HCT116 (cell line): ENCODE measurements around the gene HAPLN1. TPM values are rescaled to one million over a fixed set of nuclear protein-coding genes. Genes with fewer than 3 reads are reported as not detected.

Experiments
- ATAC-seq: fragments of 200-7000 bp; cut with Tn5 transposase; 2 replicates; pipeline ENCODE4 v1.9.1; 2020; ENCODE audit warnings: mild to moderate bottlenecking, moderate library complexity
- BruUV-seq: library from RNA; stranded (reverse); fragments of 400-500 nt; replicated peaks from 2 replicates; lab custom pipeline; 2021; lab: Mats Ljungman, UMichigan
- CTCF ChIA-PET: fragments of 300-600 bp; sonication (Branson Sonifier 250); formaldehyde crosslinking; loops from one replicate; lab custom pipeline; 2021; ENCODE audit warnings: antibody characterized with exemption; lab: Charles Lee
- POLR2A ChIA-PET: fragments of 300-600, 350-600 bp; sonication (Branson Sonifier 250); formaldehyde crosslinking; loops from one replicate; lab custom pipeline; 2021; ENCODE audit warnings: antibody characterized with exemption; lab: Charles Lee
- RAD21 ChIA-PET, 2 experiments: fragments of 300-600 bp; sonication (Branson Sonifier 250); formaldehyde crosslinking; loops; one replicate each; lab custom pipeline; 2023; ENCODE audit warnings: low total read pairs in 2 of 2; ENCODE audit not compliant: uncharacterized antibody in 2 of 2, unreplicated experiment in 2 of 2, low non-redundant PET in 1 of 2; lab: Charles Lee
- DNase-seq: peaks from one replicate; pipeline ENCODE4 v3.0.0-alpha.2; 2010; ENCODE audit warnings: low read depth, low spot score
- H2AFZ ChIP-seq: fragments of 200-600 bp; shearing (Covaris generic), sonication (generic); 2 replicates; pipeline ENCODE4 v1.6.1; 2017; ENCODE audit warnings: low read depth, mixed run types, mixed read lengths, antibody characterized with exemption, low read length; ENCODE audit not compliant: poor library complexity, severe bottlenecking
- H3K27ac ChIP-seq: 2 replicates; pipeline ENCODE4 v1.5.1; 2012; ENCODE audit warnings: low read depth, low read length
- H3K27me3 ChIP-seq: fragments of 200-600 bp; sonication (generic); 2 replicates; pipeline ENCODE4 v1.6.1; 2016; ENCODE audit warnings: mixed run types, low read length, mixed read lengths; ENCODE audit not compliant: insufficient read depth
- H3K36me3 ChIP-seq, 2 experiments: fragments of 200-500 bp in 1 of 2; fragments of 200-600 bp in 1 of 2; sonication (Bioruptor generic) in 1 of 2; sonication (generic) in 1 of 2; 2 replicates each; pipeline versions ENCODE4 v1.5.1 to v1.6.1; 2014 to 2016; ENCODE audit warnings: low read length in 2 of 2, inconsistent platforms in 1 of 2, mixed read lengths in 1 of 2, mixed run types in 1 of 2; ENCODE audit not compliant: insufficient read depth in 2 of 2, control insufficient read depth in 1 of 2
- H3K4me1 ChIP-seq, 2 experiments: fragments of 200-600 bp in 1 of 2; sonication (generic) in 1 of 2; 2 replicates each; pipeline versions ENCODE4 v1.5.1 to v1.6.1; 2012 to 2017; ENCODE audit warnings: low read length in 2 of 2, inconsistent platforms in 1 of 2, mild to moderate bottlenecking in 1 of 2, mixed read lengths in 1 of 2, mixed run types in 1 of 2, moderate library complexity in 1 of 2; ENCODE audit not compliant: insufficient read depth in 2 of 2, control insufficient read depth in 1 of 2
- H3K4me2 ChIP-seq: fragments of 200-600 bp; sonication (generic); 2 replicates; pipeline ENCODE4 v1.6.1; 2017; ENCODE audit warnings: mixed run types, low read length, mixed read lengths
- H3K4me3 ChIP-seq, 2 experiments: fragments of 200-600 bp in 1 of 2; sonication (generic) in 1 of 2; replicated peaks in 1 of 2; 2 replicates each; pipeline ENCODE4 v1.5.1; 2011 to 2016; ENCODE audit warnings: low read length in 2 of 2, control low read depth in 1 of 2, low read depth in 1 of 2, mild to moderate bottlenecking in 1 of 2, mixed read lengths in 1 of 2, mixed run types in 1 of 2
- H3K79me2 ChIP-seq: fragments of 200-600 bp; sonication (generic); 2 replicates; pipeline ENCODE4 v1.6.1; 2017; ENCODE audit warnings: mild to moderate bottlenecking, mixed run types, low read length, moderate library complexity, mixed read lengths; ENCODE audit not compliant: insufficient read depth
- H3K9ac ChIP-seq: fragments of 200-600 bp; sonication (generic); 2 replicates; pipeline ENCODE4 v1.6.1; 2016; ENCODE audit warnings: low read length, mixed read lengths
- H3K9me2 ChIP-seq: fragments of 200-600 bp; sonication (generic), shearing (Covaris generic); 2 replicates; pipeline ENCODE4 v1.6.1; 2017; ENCODE audit warnings: mixed run types, mild to moderate bottlenecking, moderate library complexity; ENCODE audit not compliant: insufficient read depth
- H3K9me3 ChIP-seq, 2 experiments: fragments of 200-500 bp in 1 of 2; fragments of 200-600 bp in 1 of 2; sonication (Bioruptor generic) in 1 of 2; sonication (generic) in 1 of 2; 2 replicates each; pipeline ENCODE4 v1.6.1; 2014 to 2017; ENCODE audit warnings: low read length in 2 of 2, mixed read lengths in 2 of 2, inconsistent platforms in 1 of 2, low read depth in 1 of 2, mild to moderate bottlenecking in 1 of 2, mixed run types in 1 of 2, moderate library complexity in 1 of 2; ENCODE audit not compliant: control insufficient read depth in 1 of 2, insufficient read depth in 1 of 2
- H4K20me1 ChIP-seq: fragments of 200-600 bp; sonication (generic), shearing (Covaris generic); 2 replicates; pipeline ENCODE4 v1.6.1; 2017; ENCODE audit warnings: mixed run types, mild to moderate bottlenecking, moderate library complexity; ENCODE audit not compliant: insufficient read depth
- CEBPB ChIP-seq: IDR thresholded peaks from 2 replicates; pipeline ENCODE4 v1.6.1; 2012; ENCODE audit warnings: low read depth
- EZH2 ChIP-seq: fragments of 200-600 bp; sonication (generic); IDR thresholded peaks from 2 replicates; pipeline ENCODE4 v1.6.1; 2017; ENCODE audit warnings: antibody characterized with exemption, mixed run types
- RAD21 ChIP-seq: IDR thresholded peaks from 2 replicates; pipeline ENCODE4 v1.6.1; 2012; ENCODE audit warnings: low read depth, mild to moderate bottlenecking
- ZNF274 ChIP-seq: fragments of 200-500 bp; sonication (Bioruptor generic); IDR thresholded peaks from 2 replicates; pipeline ENCODE4 v1.6.1; 2014; ENCODE audit warnings: mild to moderate bottlenecking, low read depth, low read length, inconsistent platforms
- intact Hi-C: fragments of 100-400 bp; cut with micrococcal nuclease; formaldehyde crosslinking; loops from 2 replicates; pipeline ENCODE4 v1.10.0; 2022
- total RNA-seq: library from RNA; stranded (reverse); gene quantifications from one replicate; pipeline ENCODE4 v1.2.1, GENCODE V29; 2021; ENCODE audit not compliant: unreplicated experiment
- TF ChIP-seq, protein P1 (sequence below): IDR thresholded peaks from 2 replicates; pipeline ENCODE4 v1.6.1; 2012; ENCODE audit warnings: low read depth

HAPLN1 gene
- total RNA-seq, 1 experiment from 2014 or later = 0.05 TPM

DNA sequence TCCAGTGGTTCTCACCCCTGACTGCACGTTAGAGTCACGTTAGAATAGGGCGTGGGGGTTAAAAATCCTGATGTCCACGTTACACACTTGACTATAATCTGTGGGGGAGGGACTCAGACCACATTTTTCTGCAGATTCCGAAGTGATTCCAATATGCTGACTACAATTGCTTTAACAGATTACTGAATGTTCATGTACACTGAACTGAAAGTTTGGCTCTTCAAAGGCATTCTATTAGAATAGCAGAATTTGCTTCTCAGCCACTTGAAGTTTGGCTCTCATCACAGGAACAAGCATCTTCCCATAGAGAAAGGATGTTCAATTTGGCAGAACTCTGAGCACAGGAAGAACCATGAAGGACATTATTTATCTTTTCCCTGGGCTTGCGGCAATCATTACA, 84.5 kb downstream of the HAPLN1 start (continued):
- TF ChIP-seq, protein P1, sequence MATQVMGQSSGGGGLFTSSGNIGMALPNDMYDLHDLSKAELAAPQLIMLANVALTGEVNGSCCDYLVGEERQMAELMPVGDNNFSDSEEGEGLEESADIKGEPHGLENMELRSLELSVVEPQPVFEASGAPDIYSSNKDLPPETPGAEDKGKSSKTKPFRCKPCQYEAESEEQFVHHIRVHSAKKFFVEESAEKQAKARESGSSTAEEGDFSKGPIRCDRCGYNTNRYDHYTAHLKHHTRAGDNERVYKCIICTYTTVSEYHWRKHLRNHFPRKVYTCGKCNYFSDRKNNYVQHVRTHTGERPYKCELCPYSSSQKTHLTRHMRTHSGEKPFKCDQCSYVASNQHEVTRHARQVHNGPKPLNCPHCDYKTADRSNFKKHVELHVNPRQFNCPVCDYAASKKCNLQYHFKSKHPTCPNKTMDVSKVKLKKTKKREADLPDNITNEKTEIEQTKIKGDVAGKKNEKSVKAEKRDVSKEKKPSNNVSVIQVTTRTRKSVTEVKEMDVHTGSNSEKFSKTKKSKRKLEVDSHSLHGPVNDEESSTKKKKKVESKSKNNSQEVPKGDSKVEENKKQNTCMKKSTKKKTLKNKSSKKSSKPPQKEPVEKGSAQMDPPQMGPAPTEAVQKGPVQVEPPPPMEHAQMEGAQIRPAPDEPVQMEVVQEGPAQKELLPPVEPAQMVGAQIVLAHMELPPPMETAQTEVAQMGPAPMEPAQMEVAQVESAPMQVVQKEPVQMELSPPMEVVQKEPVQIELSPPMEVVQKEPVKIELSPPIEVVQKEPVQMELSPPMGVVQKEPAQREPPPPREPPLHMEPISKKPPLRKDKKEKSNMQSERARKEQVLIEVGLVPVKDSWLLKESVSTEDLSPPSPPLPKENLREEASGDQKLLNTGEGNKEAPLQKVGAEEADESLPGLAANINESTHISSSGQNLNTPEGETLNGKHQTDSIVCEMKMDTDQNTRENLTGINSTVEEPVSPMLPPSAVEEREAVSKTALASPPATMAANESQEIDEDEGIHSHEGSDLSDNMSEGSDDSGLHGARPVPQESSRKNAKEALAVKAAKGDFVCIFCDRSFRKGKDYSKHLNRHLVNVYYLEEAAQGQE = no peak
- TF ChIP-seq EZH2 = no peak
- no peak for TF ChIP-seq ZNF274

DNA sequence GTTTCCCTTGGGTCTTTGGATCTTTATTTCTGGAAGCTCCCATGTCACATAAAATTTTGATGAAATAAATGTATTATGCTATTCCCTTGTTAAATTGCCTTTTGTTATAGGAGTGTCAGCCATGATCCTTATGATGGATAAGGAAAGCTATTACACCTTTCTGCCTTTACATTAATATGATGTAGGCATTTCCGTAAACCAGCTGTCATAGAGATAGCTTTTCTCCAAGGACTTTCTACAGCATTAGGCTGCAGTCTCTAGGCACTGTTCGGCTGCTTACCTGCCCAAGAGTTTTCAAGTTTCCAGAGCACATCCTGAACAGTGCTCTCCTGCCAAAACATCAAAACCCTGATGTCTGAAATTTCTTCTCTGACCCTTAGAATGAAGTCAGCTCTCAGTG, 87.4 kb downstream of the HAPLN1 start:
- Histone ChIP-seq H3K4me1 (peaks cover 8 to 12% of the 10 kb centered on the region in 2 experiments; a peak in 3 of 4 replicates), H3K79me2 (no peaks in the 10 kb centered on the region), H4K20me1 (no peaks in the 10 kb centered on the region), H2AFZ (peak overlapping the region; percentile 24), H3K27ac (no peak overlapping the region), H3K9ac (no peak overlapping the region), H3K27me3 (no peaks in the 10 kb centered on the region), H3K4me2 (peak overlapping the region; percentile 44), H3K9me2 (no peaks in the 10 kb centered on the region), H3K9me3 (no peaks in the 10 kb centered on the region), H3K4me3 (no peak overlapping the region), H3K36me3 (no peaks in the 10 kb centered on the region)
- peak; percentile 55 for ATAC-seq
- no peak for DNase-seq
- ChIA-PET POLR2A (no interaction called here), RAD21 (no interaction called here), CTCF (no interaction called here)
- no TSS peak for BruUV-seq
- intact Hi-C loops = no loop called here
- TF ChIP-seq RAD21 = no peak
- no peak for TF ChIP-seq CEBPB
